HG03064 (cell line): ENCODE results near the gene FCN2.

ENCODE experiments used
- ATAC-seq: cut with Tn5 transposase; IDR thresholded peaks from one replicate; pipeline ENCODE4 v1.9.1; 2021; ENCODE audit warnings: low read depth; ENCODE audit not compliant: unreplicated experiment

FCN2 gene

GRCh38 chr9:134887686-134888602 is 7.3 kb downstream of the FCN2 start:
- no peak for ATAC-seq

GRCh38 chr9:134888603-134889190 is 8.1 kb downstream of the FCN2 start:
- no peak for ATAC-seq

- ATAC-seq: no peak
These were observed 9.0 kb downstream of the FCN2 start for GRCh38 chr9:134889386-134890154.

GRCh38 chr9:134890155-134890495 is 9.5 kb downstream of the FCN2 start:
- ATAC-seq: no peak

- no peak for ATAC-seq
These were observed 10.4 kb downstream of the FCN2 start for GRCh38 chr9:134891053-134891452.

- no peak for ATAC-seq
These were observed 11.1 kb downstream of the FCN2 start for GRCh38 chr9:134891713-134892112.

- no peak for ATAC-seq
These were observed 11.6 kb downstream of the FCN2 start for GRCh38 chr9:134892221-134892620.

- ATAC-seq: no peak
These were observed 12.3 kb downstream of the FCN2 start for GRCh38 chr9:134892820-134893420.

GRCh38 chr9:134894136-134894860 is 13.7 kb downstream of the FCN2 start:
- ATAC-seq: no peak

GRCh38 chr9:134895097-134895496 is 14.5 kb downstream of the FCN2 start:
- no peak for ATAC-seq

GRCh38 chr9:134895567-134895907 is 14.9 kb downstream of the FCN2 start:
- no peak for ATAC-seq

- ATAC-seq: no peak
These were observed 15.6 kb downstream of the FCN2 start for GRCh38 chr9:134895908-134896833.

GRCh38 chr9:134896834-134897583 is 16.4 kb downstream of the FCN2 start:
- no peak for ATAC-seq

- ATAC-seq: no peak
These were observed 17.1 kb downstream of the FCN2 start for GRCh38 chr9:134897584-134898170.

- no peak for ATAC-seq
These were observed 17.7 kb downstream of the FCN2 start for GRCh38 chr9:134898319-134898718.

- no peak for ATAC-seq
These were observed 18.6 kb downstream of the FCN2 start for GRCh38 chr9:134899168-134899567.

- no peak for ATAC-seq
These were observed 19.2 kb downstream of the FCN2 start for GRCh38 chr9:134899818-134900217.

GRCh38 chr9:134902936-134903335 is 22.3 kb downstream of the FCN2 start:
- no peak for ATAC-seq
